HG03159 (cell line): ENCODE measurements around the gene ITPR2.
A peak's percentile ranks its signal among the peaks of the same experiment; 100 is the strongest.

Experiments
- ATAC-seq: cut with Tn5 transposase; IDR thresholded peaks from one replicate; pipeline ENCODE4 v1.9.1; 2021; ENCODE audit warnings: mild to moderate bottlenecking, moderate library complexity; ENCODE audit not compliant: unreplicated experiment

ITPR2 gene

DNA sequence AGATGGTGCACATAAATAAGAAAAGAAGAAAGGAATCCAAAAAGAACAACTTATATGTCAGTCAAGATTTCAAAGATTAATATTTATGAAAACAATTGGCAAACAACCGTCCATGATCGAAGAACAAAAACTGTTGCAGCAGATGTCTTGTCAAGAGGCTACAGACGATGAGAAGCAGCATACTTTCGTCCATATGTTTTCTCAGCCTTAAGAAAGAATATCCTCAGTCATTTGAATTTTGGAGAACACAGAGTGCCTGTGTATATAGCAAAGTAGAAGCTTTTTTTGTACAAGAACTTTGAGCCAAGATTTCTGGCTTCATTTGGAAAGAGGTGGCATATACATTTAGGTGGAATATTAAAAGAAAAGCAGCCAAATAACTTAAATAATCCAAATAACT lies 297.2 kb downstream of the ITPR2 start:
- no peak for ATAC-seq

DNA sequence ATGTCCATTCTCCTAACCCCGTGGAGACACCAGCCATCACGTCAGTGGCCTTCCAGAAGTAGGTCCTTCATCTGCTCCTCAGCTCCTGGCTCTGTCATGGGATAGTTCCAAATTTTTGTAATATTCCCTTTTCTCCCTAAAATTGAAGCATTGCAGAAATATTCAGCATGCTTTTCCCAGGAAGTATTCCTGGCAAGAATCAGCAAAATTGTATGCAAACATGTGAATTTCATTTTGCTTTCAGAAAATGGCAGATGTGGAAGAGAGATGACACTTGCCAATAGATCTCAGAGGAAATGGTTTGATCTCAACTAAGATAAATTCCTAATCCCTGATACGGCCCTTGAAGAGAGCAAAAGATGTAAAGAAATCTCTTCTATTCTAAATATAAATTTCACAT lies 298.9 kb downstream of the ITPR2 start:
- ATAC-seq, result no peak

DNA sequence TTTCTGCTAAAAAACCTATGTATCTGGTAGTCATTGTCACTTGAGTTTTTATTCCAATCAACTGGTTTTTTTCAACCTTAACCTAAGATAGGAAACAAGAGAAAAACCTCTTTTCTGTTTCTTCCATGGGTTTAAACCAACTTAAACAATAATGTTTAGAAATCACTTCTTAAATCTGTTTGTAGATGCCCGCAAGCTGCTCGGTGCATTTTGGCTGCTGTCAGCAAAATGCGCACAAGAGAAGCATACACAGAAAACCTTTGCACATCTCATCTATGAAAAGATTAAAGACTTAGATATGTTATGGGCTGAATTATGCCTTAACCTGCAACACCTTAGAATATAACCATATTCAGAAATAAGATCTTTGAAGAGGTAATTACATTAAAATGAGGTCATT lies 299.8 kb downstream of the ITPR2 start:
- no peak for ATAC-seq

DNA sequence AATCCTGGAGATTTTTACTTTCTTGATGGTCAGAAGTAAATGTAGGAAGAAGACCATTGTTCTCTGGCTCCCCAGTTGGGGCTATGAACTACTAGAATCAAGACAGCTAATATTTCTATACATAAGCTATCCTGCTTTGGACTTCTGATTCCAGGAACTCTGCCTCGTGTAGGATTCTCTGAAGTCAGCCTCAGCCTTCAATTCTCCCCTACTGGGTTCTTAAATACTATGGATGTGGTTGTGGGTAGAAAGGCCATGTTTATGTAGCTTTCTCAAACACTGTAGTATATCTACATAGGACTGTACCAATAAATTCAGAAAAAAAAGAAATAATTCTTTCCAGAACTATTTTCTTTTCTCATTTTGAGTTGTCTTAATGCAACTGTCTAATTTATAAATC lies 302.5 kb downstream of the ITPR2 start:
- no peak for ATAC-seq

DNA sequence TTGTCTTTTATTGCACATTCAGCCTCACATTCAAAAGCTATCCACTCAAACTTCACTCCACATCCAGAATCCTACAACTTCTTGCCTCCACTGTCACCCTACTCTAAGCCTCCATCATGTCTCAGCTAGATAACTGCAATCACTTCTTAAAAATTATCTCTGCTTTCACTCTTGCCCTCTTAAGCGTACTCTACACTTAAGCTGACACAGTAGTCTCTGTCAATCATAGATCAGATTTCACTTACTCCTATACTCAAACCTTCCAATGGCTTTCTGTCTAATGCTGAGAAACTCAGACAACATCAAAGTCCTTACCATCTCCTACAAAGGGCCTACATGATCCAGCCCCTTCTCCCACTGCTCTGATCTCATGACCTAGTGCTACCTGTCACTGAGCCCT lies 304.1 kb downstream of the ITPR2 start:
- ATAC-seq, result no peak

DNA sequence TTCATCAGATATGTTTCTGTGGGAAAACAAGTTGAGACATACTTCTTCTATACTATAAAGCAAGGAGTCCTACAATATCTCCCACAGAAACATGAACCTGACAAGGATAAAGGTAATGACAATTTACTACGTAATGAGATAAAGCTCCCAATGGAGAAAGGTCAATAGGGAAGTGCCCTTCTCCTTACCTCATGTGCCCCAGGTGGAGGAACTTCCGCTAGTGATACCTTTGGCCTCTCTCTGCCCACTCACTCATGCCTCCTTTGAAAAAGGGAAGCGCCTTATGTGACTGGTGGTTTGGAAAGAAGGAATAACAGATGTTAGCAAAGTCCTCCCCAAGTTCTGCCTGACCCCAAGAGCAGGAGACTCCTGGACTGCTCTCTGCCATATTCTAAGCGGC lies 305.3 kb downstream of the ITPR2 start:
- ATAC-seq, result no peak

DNA sequence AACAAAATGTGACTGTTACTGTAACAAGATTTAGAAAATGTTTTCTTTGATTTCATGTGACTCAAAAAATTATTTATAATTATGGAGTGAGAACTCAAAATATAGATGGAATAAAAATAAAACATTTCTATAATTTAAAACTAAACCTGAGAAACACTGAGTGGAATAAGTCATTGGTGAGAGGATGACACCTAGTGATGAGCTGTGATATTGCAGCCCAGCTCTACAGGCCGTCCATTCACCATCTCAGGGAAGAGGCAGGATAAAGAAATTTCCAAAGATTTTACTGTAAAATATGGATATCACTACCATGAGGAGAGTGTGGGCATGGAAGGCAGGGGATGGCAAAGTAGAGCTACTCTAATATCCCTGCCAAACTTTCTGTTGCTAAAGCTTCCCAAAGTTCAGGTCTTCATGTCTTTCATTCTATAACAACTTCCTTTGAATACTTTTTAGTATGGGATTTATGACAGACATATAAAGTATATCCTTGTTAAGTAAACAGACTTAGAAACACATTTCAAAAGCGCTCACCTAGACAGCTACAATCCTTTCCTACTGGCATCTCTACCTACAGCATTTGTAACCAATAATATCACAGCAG lies 308.0 kb downstream of the ITPR2 start:
- ATAC-seq, result no peak

DNA sequence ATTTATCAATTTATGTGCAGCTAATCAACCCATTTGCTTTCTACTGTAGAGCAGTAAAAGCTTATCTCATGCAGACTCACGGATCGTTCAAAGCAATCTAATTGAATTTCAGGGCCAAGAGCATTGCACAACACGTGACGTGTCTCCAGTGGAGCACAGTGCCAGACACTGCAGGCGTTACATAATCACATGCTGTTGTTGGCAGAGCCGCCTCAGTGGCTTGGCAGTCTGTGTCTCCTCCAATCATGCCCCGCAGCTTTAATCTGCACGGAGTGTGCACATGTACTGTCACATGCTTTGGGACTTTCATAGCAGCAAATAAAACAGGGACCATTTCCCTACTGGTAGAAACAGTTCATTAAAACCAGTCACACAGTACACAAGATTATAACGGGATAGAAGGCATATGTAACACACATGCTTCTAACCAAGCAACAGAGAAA lies 309.3 kb downstream of the ITPR2 start:
- no peak for ATAC-seq

DNA sequence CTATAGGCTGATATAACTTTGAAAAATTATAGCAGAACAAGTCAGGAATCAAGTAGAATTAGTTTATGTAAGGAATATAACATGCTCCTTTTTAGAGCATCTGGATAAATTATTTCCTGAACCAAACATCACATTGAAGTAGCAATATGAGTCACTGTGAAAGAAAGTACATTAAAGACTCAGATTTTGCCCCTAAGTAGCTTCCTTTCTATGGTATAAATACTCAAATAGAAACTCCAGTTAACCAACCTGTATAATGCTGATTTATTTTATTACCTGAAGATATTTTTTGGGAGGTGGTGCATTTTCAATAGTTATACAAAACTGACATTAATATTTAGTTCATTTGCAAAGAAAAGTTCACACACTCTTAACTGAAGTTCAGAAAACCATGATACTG lies 312.1 kb downstream of the ITPR2 start:
- ATAC-seq, result peak; percentile 60

DNA sequence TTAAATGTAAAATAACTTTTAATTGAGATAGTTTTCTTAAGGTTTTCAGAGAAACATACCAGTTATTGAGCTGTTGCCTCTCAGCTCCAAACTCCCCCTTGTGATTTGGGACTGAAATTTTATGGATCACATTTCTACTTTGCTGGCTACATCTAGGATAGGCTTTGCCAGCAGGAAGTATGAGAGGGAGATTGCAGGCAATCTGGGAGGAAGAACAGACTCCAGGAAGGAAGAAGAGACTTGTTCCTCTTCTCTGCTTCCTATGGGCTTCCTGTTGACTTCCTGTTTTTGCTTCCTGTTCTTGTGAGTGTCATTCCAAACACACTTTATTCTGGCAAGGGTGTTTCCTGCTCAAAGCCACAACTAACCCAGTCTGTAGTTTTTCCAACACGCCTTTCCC lies 312.9 kb downstream of the ITPR2 start:
- no peak for ATAC-seq

DNA sequence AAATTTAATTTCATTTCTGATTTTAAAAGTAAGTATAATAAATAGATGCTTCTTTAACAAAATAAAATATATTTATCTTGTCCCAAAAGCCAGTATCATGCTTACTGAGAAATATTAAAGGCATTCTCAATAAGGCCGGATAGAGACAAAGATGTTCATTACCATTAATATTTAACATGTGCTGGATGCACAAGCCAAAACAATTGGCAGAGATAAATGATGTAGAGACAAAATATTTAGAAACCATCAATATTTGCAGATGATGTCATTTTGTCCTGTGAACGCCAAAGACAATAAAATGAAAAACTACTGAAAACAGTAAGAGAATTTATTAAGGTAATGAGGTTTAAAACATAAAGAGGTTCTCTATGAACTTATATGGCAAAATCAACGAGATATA lies 313.5 kb downstream of the ITPR2 start:
- ATAC-seq, result no peak

DNA sequence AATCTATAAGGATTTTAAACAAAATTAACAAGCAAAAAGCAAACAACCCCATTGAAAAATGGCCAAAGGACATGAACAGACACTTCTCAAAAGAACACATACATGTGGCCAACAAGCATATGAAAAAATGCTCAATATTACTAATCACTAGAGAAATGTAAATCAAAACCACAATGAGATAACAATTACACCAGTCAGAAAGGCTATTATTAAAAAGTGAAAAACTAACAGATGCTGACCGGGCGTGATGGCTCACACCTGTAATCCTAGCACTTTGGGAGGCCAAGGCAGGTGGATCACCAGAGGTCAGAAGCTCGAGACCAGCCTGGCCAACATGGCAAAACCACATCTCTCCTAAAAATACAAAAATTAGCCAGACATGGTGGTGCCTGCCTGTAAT lies 315.7 kb downstream of the ITPR2 start:
- ATAC-seq, result peak; percentile 54

DNA sequence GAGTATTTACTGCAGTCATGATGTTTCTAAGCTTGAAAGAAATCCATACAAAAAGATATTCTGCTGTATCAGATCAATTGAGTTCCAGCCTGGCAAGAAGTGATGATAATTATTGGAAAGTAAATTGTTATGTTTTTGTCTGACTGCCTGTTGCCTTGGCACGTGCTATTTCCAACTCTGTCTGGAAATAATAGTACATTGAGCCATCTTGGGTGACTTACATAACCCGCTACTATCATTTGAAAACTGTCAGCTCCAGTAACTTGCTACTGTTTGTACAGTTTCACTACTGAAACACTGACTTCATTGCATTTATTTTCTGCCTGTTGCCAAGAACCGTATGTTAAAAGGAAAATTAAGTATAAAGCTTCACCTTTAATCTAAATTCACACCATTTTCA lies 318.6 kb downstream of the ITPR2 start:
- ATAC-seq, result peak; percentile 54

DNA sequence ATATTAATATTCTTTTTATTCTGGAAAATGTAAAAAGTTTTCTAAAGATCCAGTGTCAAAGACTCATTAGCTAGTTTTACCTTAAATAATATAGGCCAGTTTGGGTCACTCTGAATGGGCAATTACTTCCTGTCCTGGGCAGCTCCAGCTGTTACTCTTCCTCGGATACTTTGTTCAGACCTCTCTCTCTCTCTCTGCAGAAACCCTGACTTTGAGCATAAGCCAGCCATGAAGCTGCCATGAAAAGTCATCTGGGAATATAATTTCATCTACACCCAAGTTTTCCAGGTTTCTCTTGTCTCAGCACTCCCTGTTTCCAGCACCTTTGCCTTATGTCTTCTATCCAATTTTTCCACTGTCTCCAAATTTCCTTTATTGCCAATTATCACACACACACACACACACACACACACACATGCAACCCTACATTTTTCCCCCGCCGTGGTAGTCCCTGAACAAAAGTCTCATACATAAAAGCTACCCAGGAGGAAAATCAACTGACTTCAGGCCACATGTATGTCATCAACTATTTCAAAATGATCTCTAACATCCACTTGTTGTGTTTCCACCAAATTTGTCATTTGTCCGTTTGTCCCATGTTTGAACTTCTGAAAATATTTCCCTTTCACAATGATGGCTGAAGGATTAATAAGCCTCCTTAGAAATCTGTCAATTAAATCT lies 319.5 kb downstream of the ITPR2 start:
- ATAC-seq, result no peak

DNA sequence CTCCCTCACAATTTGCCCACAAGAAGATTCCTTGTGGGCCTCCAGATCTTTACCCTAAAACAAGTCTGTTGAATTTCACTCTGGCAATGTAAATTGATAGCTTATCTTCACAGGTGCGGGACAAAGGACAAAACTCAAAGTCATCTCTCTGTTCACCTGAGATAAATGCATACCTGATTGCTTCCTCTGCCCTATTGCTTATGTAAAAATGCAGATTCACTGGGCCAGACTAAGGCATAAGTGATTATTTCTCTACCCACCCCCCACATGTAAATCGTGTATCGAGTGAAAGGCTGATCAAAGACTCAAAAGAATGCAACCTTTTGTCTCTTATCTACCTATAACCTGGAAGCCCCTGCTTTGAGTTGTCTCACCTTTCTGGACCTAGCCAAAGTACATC lies 320.8 kb downstream of the ITPR2 start:
- ATAC-seq, result no peak

DNA sequence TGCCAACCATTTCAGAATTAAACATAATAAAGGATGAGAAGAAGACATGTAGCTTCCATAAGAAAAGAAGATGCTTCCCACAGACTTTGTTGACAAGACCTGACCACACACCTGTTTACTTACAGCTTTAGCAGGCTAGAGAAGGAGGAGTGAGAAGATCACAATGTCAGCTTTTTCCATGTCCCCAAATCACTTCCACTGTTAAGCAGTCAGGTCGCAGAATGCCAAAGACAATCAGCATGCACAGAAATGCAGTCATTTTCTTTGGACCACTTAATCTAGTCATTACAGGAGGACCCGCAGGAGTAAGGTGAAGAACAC lies 322.7 kb downstream of the ITPR2 start:
- ATAC-seq, result no peak

DNA sequence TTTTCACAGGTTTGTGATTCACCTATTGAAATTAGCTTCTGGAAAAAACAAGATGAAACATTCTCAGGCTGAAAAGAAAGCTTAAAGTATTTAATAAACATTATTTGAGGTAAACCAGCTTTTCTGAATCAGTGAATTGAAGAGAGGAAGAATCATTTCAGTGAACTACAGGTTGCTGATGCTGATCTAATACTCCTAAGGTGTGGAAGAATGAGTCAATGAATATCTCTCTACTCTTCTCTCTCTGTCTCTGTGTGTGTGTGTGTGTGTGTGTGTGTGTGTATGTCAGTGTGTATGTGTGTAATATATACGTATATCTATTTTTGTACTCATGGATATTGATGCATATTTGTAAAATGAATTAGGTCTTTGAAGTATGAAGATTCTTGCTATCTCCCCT lies 325.4 kb downstream of the ITPR2 start:
- ATAC-seq, result no peak

DNA sequence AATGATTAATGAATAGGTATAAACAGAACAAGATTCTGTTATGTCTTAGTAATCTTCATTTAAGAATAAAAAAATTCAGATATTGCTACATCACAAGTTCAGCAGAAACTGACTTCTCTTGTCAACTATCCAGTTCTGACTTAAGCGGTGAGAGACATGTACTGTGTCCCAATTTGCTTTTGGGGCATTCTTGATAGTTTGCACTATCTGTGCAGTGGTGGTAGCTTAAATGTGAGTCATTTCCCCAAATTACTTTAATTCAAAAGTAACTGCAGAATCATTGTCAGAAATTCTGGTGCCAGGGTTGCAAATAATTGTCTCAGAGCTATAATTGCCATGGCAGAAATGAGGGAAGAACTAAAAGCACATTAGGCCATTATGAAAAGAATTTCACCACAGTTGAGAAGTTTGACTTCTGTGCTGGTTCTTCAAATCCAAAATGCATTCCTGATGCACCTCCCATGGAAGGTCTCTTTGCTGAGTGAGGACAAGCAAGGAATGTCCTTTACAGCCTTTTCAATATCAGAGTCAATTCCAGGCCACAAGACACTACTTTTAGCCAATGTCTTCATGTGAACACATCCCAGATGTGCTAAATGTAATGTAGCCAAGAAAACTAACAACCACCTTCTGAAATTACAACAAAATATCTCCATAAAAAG lies 332.9 kb downstream of the ITPR2 start:
- ATAC-seq, result no peak

DNA sequence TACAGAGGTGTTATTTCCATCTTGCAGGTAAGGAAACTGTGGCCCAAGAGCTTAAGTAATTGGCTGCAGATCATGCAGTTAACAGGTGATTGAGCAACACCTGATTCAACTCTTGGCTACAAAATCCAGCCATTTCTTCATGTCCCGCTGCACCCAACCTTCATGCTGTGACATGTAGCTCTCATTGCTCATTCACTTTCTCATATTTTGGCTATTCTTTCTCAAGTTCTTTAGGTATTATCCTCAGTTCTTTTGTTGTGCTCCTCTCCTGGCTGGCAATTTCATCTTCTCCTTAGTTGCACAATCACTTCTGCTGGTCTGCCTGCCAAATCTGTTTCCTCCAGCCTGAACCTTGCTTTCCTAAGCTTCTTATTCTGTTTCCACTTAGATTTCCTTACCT lies 336.8 kb downstream of the ITPR2 start:
- no peak for ATAC-seq

DNA sequence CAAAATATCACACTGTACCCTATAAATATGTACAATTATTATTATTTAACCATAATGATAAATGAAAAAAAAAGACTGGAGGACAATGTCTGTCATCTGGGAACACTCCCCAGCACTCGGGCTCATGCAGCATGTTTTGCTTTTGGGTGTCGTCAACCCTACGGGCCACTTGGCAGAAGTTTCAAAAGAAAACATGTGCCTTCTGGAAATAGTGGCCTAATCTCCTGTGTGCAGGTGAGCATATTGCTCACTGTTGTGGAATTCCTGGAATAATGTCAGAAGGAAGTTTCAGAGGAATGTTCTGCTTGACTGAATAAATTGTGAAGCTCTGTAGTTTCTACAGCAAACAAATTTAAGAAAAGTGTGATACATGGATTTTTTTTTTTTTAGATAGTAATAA lies 339.3 kb downstream of the ITPR2 start:
- no peak for ATAC-seq

DNA sequence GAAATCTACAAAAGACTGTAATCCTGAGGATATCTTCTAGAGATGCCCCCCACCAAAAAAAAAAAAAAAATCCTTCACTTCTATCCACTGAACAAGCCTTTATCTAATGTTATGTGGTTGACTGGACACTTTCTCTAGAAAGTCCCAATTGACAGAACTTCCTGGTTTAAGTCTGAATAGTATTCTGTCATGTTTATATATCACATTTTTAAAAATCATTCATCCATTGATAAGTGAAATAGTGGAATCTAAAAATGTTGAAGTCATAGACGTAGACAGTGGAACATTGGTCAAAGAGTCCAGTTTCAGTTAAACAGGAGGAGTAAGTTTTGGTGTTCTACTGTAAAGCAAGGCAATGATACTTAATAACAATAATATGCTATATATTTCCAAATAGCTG lies 340.6 kb downstream of the ITPR2 start:
- ATAC-seq, result no peak

DNA sequence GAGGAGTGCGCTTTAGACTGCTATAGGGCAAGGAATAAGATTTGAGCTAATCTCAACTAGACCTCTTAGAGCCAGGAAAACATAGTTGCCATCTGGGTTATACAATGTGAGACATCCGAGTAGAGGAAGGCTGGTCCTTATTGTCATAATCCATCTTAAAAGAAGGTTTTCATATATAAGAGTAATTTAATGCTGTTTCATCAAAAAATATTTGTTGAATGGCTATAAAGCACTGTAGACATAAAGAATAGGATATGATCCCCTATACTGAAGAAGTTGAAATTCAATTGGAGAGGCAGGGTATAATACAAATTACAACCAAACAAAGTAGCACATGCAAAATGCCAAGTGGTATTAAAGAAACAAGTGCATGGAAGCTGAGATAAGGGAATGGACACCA lies 343.1 kb downstream of the ITPR2 start:
- no peak for ATAC-seq

DNA sequence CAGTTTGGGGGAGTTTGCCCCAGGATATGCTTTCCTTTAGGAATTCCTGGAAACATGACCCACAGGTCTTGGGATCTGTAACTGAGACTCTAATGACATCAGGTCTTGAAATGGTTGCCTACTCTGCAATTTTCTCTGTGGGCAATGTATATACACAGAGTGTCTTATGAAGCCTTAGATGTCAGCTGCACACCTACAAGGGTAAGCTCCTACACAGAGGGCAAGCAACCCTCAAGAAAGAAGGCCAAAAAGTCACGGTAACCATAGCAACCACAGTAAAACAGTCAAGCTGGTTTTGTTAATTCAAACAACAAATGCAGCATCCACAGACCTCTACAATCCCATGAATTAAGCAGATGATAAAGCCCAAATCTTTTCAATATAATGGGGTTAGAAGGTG lies 344.6 kb downstream of the ITPR2 start:
- ATAC-seq, result no peak
